SU-DHL-6 (cell line): ENCODE data around the gene ZFAND2A.

Experiments
- EZH2phosphoT487 ChIP-seq: fragments of 200-600 bp; sonication (generic), shearing (Covaris generic); conservative IDR thresholded peaks from 2 replicates; pipeline ENCODE4 v1.6.1; 2018; ENCODE audit warnings: mild to moderate bottlenecking, antibody characterized with exemption, low read length, moderate library complexity, mixed read lengths
- TF ChIP-seq, protein P1 (sequence below): fragments of 200-600 bp; sonication (generic); IDR thresholded peaks from one replicate; pipeline ENCODE4 v1.5.1; 2017; ENCODE audit warnings: antibody characterized with exemption, mild to moderate bottlenecking, low read length, moderate library complexity; ENCODE audit not compliant: insufficient read depth, poor library complexity, severe bottlenecking

DNA sequence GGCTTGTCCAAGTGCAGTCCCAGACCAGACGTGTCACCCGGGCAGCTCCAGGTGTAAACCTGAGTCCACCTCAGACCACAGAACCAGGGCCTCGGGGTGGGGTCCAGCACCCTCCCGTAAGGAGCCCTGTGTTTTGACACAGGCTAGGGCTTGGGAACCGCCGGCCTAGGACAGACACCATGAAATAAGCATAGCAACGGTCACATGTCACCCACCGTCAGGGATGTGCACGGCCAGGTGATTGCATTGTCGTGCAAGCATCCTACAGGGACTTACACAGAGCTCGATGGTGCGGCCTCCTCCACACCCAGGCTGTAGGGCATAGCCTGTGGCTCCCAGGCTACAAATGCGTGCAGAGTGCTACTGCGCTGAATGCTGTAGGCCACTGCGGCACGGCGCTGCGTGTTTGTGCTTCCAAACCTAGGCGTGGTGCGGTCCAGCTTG is 10.6 kb downstream of the ZFAND2A start:
- TF ChIP-seq, protein P1, sequence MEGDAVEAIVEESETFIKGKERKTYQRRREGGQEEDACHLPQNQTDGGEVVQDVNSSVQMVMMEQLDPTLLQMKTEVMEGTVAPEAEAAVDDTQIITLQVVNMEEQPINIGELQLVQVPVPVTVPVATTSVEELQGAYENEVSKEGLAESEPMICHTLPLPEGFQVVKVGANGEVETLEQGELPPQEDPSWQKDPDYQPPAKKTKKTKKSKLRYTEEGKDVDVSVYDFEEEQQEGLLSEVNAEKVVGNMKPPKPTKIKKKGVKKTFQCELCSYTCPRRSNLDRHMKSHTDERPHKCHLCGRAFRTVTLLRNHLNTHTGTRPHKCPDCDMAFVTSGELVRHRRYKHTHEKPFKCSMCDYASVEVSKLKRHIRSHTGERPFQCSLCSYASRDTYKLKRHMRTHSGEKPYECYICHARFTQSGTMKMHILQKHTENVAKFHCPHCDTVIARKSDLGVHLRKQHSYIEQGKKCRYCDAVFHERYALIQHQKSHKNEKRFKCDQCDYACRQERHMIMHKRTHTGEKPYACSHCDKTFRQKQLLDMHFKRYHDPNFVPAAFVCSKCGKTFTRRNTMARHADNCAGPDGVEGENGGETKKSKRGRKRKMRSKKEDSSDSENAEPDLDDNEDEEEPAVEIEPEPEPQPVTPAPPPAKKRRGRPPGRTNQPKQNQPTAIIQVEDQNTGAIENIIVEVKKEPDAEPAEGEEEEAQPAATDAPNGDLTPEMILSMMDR = no peak
- no peak for TF ChIP-seq EZH2phosphoT487
